ENCODE measurements around the gene SBNO2. TPM values are rescaled to one million over a fixed set of nuclear protein-coding genes. Genes with fewer than 3 reads are reported as not detected.

Gene SBNO2
- polyA plus RNA-seq, 10 donors, result 6.1 to 14.5 (median 10.4) TPM

DNA sequence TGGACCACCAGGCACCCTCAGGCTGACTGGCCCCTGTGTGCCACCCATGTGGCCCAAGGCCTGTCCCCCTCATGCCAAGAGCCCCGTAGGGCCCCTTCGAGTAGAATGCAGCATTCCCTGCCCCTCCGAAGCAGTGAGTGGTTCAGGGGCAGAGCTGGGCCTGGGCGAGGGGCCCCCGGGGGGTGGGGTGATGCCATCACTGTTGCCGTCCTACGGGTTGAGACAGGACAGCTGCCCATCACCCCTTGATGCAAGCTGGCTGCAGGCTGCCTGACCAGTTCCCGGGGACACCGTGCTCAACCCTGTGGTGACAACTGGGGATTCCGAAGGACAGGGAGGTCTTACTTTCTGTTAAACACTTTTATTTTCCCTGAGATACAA lies 4.7 kb downstream of the SBNO2 start:
- DNase-seq, result no peak

DNA sequence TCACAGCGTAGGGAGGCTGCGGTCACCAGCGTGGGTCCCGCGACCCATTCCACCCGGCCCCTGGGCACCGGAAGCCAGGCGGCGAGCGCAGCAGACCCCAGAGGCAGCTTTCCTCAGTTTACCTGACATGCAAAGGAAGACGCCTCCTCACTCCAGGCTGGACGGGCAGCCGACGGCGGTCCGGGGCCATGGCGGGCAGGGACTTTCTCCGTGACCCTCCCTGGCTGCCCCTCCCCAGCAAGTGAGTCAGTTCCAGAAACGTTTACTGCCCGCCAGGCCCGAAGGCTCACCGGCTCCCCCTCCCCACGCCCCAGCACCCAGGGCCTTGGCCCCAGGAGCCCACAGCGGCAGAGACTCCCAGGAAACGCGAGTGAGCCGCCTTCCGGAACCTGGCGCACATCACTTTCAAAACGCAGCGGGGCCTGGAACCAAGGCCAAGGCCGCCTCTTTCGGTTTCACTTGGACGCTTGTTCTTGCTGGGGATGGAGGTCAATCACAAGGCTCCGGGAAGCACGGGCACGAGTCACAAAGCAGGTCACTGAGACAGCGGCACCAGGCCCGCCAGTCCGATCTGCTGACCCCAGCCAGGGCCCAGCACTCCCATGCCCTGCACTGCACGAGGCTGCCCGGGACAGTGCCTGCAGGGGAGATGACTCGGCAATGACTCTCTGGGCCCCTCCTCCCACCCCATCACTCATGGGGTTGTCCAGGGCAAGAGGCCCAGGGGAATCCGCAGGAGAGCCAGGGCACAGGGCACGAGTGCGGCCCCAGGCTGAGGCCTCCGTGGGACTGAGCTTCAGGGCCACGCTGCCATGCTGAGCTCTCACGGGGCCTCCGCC lies 5.3 kb downstream of the SBNO2 start:
- DNase-seq, result no peak

DNA sequence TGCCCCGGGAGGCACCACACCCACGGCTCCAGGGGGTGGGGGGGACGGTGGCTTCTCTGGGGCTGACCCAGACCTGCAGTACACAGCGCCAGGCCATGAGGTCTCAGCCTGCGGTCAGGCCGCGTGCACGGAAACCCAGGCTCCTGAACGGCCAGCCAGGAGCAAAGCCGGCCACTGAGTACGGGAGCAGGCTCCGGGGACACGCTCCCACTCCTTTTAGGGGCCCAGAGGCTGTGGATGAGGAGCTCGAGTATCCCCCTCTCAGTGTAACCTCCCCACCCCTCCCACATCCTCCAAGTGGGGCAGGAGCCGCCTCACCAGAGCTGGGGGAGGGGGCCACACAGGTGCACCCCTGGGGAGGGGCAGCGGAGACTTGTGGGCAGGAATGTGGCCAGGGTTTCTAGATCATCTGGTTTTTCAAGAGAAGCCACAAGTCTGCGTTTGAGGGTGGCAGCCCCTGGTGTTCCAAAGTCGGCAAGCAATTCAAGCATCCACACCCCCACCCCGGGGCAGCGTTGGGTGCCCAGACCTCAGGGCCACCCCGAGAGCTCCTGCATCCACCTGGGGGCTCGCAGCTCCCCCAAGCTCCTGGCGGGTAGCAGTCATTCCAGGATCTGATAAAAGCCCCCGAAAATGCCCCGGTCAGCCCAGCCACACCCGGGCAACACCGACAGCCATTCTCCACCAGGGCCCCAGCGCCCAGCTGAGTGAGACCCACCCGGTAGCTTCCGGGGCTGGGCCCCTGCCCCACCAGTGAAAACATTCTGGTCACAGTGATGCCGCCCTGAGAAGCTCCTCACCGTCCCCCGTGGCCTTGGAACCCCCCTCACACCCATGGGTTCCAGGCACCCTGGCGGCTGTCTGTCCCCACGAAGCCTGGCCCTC lies 6.1 kb downstream of the SBNO2 start:
- no peak for DNase-seq

DNA sequence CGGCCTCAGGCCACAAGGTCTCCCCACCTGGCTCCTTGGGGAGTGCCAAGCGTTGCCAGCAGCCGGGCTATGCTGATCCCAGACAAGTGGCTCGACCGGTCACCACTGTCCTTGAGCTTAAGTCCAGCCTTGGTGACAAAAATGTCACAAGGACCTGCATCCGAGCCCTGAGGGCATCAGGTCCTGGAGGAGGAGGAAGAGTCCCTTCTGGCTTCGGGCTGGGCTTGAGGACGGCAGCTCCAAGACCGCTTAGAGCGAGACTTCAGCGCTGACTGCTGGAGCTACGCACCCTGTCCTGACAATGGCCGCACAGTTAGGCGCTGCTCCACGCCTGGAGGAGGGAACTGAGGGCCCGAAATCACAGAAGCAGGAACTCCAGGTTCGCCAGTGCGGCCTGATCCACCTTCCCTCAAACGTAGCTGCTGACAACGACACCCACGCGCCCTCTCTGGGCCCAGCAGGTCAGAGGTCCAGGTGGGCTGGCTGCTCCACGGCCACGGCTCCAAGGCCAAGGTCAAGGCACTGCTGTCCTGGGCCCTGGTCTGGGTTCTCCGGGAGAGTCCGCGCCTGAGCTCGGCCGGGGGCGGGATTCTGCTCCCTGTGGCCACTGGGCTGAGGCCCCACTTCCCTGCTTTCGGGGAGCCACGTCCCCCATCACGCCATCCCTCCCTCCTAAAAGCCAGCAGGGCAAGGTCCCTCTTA lies 7.0 kb downstream of the SBNO2 start:
- DNase-seq, result no peak

DNA sequence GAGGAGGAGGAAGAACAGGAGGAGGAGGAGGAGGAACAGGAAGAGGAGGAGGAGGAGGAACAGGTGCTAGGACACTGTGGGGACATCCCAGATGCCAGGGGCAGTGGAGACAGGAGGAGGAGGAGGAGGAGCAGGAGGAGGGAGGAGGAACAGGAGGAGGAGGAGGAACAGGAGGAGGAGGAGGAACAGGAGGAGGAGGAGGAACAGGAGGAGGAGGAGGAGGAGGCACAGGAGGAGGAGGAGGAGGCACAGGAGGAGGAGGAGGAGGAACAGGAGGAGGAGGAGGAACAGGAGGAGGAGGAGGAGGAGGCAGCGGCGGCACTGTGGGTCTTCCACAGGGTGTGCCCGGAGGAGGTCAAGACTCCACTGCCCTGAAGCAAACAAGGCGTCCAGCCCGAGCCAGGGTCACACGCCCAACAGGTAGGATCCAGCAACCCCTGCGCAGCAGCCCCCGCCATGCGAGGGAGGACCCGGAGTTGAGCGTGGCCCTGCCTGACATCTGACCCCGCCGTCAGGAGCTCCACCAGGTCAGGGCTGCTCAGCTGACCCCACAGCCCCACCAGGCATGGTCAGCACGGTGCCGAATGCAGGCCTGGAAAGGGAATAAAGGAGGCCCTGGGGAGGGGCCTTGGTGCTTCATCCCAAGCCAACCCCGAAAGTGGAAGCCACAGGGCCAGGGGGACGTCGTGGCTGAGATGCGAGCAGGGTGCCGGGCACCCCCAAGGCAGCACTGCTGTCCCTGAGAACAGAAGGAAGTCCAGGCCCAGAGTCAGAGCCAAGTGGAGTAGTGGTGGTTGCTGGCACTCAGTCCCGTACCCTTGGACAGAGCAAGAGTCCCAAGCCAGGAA lies 9.2 kb downstream of the SBNO2 start:
- no peak for DNase-seq

DNA sequence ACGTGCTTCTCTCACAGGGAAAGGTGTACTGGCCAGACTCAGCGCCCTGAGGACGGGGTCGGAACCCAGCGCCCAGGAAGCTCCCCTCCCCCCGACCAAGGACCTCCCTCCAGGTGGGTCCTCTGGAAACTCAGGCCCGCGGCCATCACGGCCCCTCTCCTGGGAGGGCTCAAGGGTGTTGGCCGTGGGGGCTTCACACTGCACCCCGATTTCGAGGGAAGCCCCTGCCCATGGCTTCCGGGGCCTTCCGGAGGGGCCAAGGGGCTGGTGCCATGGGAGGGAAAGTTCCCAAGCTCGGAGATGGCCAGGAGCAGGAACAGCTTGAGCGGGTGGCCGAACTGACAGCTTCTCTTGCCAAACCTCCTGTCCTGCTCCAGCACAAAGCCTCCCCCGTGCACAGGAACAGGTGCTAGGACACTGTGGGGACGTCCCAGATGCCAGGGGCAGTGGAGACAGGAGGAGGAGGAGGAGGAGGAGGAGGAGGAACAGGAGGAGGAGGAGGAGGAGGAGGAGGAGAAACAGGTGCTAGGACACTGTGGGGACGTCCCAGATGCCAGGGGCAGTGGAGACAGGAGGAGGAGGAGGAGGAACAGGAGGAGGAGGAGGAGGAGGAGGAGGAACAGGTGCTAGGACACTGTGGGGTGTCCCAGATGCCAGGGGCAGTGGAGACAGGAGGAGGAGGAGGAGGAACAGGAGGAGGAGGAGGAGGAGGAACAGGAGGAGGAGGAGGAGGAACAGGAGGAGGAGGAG lies 10.0 kb downstream of the SBNO2 start:
- no peak for DNase-seq

DNA sequence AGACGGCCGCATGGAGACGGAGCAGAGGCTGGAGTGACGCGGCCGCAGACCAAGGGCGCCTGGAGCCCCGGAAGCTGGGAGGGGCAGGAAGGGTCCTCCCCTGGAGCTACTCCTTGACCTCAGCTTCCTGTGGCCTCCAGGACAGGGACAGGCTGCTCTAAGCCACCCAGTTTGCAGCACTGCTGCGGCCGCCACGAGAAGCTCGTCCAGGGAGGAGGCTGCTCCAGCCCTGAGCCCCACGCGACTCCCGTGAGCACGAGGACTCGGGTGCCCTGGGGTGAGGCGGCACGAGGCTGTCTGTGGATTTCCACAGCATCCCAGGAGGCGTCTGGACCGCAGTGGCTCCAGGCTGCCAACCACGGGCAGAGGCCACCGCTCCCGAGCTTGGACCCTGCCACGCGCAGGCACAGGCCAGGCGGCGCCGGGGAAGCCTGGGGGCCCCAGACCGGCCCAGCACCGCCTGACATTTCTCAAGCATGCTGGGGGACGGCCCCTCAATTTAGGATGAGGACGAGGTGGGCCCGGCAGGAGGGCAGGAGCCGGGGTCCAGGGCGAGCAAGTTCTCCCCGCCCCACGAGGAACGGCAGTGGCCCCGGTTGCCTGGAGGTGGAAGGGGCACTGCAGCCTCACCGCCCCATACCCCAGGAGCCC lies 10.7 kb downstream of the SBNO2 start:
- no peak for DNase-seq

DNA sequence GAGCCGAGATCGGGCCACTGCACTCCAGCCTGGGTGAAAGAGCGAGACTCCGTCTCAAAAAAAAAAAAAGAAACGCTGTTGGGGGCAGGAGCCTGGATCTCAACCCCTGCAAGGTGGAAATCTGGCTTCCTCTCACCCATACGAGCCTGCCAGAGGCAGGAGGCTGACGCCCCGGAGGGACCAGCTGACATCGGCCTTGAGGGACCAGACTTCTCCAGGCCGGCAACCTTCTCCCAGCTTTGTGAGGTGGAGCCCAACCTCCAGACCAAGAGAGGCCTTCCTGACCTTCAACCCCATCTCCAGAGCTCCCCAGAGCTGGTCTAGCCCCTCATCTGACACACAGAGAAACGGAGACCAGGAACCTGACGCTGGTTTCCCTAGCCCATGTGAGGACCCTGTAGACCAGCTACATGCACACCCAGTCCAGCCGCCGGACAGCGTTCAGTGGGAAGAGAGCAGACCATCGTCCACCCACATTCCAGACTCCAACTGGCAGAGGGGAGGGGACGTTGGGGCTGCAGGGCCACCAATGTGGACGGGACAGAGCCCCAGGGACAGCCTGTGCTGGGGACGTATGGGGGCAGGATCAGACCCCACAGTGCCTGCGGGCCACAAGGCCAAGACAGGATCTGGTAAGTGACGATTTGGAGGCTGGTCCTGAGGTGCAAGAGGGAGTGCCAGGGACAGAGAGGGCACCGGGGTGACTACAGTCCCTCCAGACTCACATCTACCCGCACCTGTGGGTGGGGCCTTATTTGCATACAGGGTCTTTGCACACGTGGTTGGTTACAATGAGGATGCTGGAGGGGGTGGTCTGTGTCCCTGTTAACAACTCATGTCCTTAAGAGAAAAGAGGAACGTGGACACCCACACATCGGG lies 11.4 kb downstream of the SBNO2 start:
- DNase-seq, result no peak

- DNase-seq, result no peak
Observed at GRCh38 chr19:1161716-1162115, 12.4 kb downstream of the SBNO2 start.

DNA sequence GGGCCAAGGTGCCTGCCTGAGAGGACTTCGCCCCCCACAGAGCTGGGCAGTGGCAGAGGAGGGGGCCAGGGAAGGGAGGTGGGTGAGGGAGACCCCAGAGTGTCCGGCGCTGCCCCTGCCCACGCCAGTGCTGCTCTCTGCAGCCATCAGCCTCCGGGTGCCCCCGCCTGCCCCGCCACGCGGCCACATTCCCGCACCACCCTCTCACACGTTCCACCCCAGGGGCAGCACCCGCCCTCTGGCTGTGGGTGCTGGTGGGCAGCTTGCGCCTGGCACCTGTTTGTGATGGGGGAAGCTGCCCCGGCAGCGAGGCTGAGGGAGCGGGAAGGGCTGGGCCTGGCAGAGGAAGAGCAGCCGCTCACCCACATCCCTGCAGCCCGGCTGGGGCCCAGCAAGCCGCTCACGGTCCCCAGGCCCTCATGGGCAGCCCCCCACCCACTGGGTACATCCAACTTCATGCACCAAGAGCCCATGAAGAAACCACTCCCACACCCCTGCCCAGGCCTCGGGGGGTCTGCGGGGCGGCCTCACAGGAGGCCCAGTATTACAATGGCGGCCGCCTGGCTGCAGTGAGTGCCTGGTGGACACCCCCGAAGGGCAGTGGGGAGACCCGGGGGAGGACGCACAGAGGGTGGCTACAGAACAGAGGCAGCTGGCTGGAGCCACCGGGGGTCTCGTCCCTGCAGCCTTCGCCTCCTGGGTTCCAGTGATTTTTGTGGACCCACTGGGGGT lies 14.0 kb downstream of the SBNO2 start:
- no peak for DNase-seq

- DNase-seq, result no peak
Observed at GRCh38 chr19:1158885-1159448, 15.1 kb downstream of the SBNO2 start.

DNA sequence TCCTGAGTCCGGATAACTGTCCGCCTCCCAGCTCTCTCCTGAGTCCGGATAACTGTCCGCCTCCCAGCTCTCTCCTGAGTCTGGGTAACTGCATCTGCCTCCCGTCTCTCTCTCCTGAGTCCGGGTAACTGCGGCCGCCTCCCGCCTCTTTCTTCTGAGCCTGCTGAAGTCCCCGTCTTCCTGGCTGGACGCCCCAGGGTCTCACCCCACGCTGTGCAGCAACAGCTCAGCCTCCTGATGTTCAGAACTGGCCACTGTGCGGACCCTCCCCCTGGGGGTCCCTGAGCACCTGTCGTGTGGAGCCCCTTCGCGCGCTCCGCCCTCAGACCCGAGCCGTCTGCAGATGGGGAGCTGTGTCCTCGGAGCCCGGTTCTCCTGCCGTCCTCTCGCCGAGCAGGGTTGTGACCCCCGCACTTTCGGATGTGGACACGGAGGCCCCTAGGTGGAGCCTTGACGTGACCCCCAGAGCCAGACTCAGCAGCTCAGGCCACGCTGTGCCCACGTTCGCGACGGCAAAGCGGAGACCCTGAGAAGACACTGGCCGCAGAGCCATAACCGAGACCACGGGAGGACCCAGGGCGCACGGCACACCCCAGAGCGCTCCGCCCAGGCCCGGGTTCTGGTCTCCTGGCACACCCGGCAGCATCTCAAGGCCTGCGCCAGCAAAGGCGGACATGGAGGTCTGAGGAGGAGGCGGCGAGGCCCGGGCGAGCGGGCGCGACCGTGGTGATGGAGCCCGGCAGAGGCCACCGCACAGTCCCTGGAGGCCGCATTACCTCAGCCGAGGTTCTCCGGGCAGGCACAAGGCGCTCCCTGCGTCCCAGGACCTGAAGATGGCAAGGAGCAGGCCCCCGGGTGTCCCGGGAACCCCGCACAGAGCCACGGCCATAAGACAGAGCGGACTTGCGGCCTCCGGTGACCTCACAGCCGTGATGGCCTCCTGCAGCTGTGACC lies 15.9 kb downstream of the SBNO2 start:
- DNase-seq, result no peak

DNA sequence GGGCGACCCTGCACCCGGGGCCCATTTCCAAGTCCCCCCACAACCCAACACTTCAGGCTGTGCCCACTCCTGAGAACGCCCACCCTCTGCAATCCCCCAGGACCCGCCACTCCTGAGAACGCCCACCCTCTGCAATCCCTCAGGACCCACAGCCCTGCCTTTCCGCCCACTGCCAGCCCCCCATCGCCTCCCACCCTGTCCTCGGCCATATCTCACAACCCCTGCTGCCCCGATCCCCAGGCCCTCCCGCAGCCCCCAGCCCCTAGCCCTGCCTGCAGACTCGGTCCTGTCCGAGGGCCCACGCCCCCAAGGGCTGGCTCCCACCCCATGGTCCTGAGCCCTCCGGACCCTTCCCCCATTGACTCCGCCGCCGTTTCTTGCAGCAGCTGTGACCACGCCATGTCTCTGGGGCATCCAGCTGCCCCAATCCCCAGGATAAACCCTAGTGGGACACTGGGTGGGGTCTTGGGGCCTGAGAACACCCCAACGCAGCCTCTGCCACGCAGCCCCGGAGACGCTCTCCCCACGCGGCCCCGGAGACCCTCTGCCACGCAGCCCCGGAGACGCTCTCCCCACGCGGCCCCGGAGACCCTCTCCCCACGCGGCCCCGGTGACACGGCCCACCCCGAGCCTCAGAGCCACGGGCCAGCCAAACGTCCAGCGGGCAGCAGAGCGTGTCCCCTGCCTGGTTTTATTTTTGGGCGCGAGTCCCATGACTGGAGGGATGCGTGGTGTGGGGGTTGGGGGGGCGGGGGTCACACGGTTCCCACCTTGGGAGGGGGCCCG lies 17.0 kb downstream of the SBNO2 start:
- DNase-seq, result no peak

GRCh38 chr19:1156305-1156801 lies 17.7 kb downstream of the SBNO2 start:
- DNase-seq, result no peak

Data from muscle of back (tissue), 11 donors.